HEK293 (cell line): Measurements from ENCODE around the gene R3HDM2.

ENCODE experiments used
- BCL6B ChIP-seq: fragments of 450-650 bp; formaldehyde crosslinking; IDR thresholded peaks from 2 replicates; pipeline ENCODE4 v1.5.1; 2017; ENCODE audit warnings: missing biosample characterization, missing genetic modification characterization
- CTCF ChIP-seq: fragments of 450-650 bp; formaldehyde crosslinking; IDR thresholded peaks from 2 replicates; pipeline ENCODE4 v1.5.1; 2016; ENCODE audit warnings: missing biosample characterization, missing genetic modification characterization
- GLI4 ChIP-seq: fragments of 450-650 bp; formaldehyde crosslinking; IDR thresholded peaks from 2 replicates; pipeline ENCODE4 v1.5.1; 2016; ENCODE audit warnings: missing biosample characterization, missing genetic modification characterization
- KLF17 ChIP-seq: fragments of 450-650 bp; formaldehyde crosslinking; IDR thresholded peaks from 2 replicates; pipeline ENCODE4 v1.5.1; 2016; ENCODE audit warnings: missing biosample characterization, missing genetic modification characterization
- MYNN ChIP-seq: fragments of 450-650 bp; formaldehyde crosslinking; IDR thresholded peaks from 2 replicates; pipeline ENCODE4 v1.5.1; 2016; ENCODE audit warnings: missing biosample characterization, missing genetic modification characterization, borderline replicate concordance
- PBX3 ChIP-seq: sonication (generic); formaldehyde crosslinking; IDR thresholded peaks from 2 replicates; pipeline ENCODE4 v1.8.1; 2022; ENCODE audit warnings: mild to moderate bottlenecking, moderate library complexity, missing genetic modification reagents
- PRDM10 ChIP-seq: fragments of 450-650 bp; formaldehyde crosslinking; IDR thresholded peaks from 2 replicates; pipeline ENCODE4 v1.5.1; 2016; ENCODE audit warnings: missing biosample characterization, missing genetic modification characterization
- SETDB1 ChIP-seq: IDR thresholded peaks from one replicate; pipeline ENCODE4 v1.6.1; 2017; ENCODE audit warnings: mild to moderate bottlenecking, low read length, moderate library complexity, mixed read lengths; ENCODE audit not compliant: insufficient read length
- SP7 ChIP-seq: fragments of 450-650 bp; formaldehyde crosslinking; IDR thresholded peaks from 2 replicates; pipeline ENCODE4 v1.5.1; 2016; ENCODE audit warnings: missing biosample characterization, missing genetic modification characterization
- ZBTB26 ChIP-seq: fragments of 450-650 bp; formaldehyde crosslinking; optimal IDR thresholded peaks from 2 replicates; pipeline ENCODE3; 2016; ENCODE audit warnings: missing biosample characterization, mild to moderate bottlenecking, missing genetic modification characterization
- ZNF138 ChIP-seq: fragments of 450-650 bp; formaldehyde crosslinking; IDR thresholded peaks from 2 replicates; pipeline ENCODE4 v1.5.1; 2016; ENCODE audit warnings: missing biosample characterization, missing genetic modification characterization, borderline replicate concordance
- ZNF146 ChIP-seq: fragments of 450-650 bp; formaldehyde crosslinking; IDR thresholded peaks from 2 replicates; pipeline ENCODE4 v1.5.1; 2016; ENCODE audit warnings: missing biosample characterization, missing genetic modification characterization
- ZNF16 ChIP-seq: fragments of 450-650 bp; formaldehyde crosslinking; IDR thresholded peaks from 2 replicates; pipeline ENCODE4 v1.5.1; 2016; ENCODE audit warnings: low read depth, missing biosample characterization, missing genetic modification characterization
- ZNF223 ChIP-seq: fragments of 450-650 bp; formaldehyde crosslinking; IDR thresholded peaks from 2 replicates; pipeline ENCODE4 v1.5.1; 2016; ENCODE audit warnings: missing biosample characterization, missing genetic modification characterization
- ZNF26 ChIP-seq: fragments of 450-650 bp; formaldehyde crosslinking; IDR thresholded peaks from 2 replicates; pipeline ENCODE4 v1.5.1; 2016; ENCODE audit warnings: missing biosample characterization, missing genetic modification characterization
- ZNF529 ChIP-seq: fragments of 450-650 bp; formaldehyde crosslinking; IDR thresholded peaks from 2 replicates; pipeline ENCODE4 v1.5.1; 2017; ENCODE audit warnings: missing genetic modification characterization, missing biosample characterization; ENCODE audit not compliant: insufficient replicate concordance
- ZNF560 ChIP-seq: fragments of 450-650 bp; formaldehyde crosslinking; IDR thresholded peaks from 2 replicates; pipeline ENCODE4 v1.5.1; 2017; ENCODE audit warnings: missing biosample characterization, missing genetic modification characterization, borderline replicate concordance
- ZNF639 ChIP-seq: fragments of 450-650 bp; formaldehyde crosslinking; IDR thresholded peaks from 2 replicates; pipeline ENCODE4 v1.5.1; 2016; ENCODE audit warnings: missing biosample characterization, missing genetic modification characterization
- ZNF645 ChIP-seq: fragments of 450-650 bp; formaldehyde crosslinking; IDR thresholded peaks from 2 replicates; pipeline ENCODE4; 2016; ENCODE audit warnings: missing biosample characterization, missing genetic modification characterization
- ZNF830 ChIP-seq: fragments of 450-650 bp; IDR thresholded peaks from 2 replicates; pipeline ENCODE4 v1.5.0; 2018; ENCODE audit warnings: missing biosample characterization, missing genetic modification characterization, low read depth, mild to moderate bottlenecking, moderate library complexity
- ZSCAN16 ChIP-seq: fragments of 450-650 bp; formaldehyde crosslinking; IDR thresholded peaks from 2 replicates; pipeline ENCODE4 v1.5.1; 2016; ENCODE audit warnings: missing biosample characterization, missing genetic modification characterization

R3HDM2 gene

GRCh38 chr12:57462251-57462911, 31.5 kb upstream of the R3HDM2 start (continued):
- TF ChIP-seq ZSCAN16 (tag by site-specific recombination) (no peak), ZNF645 (tag by site-specific recombination) (no peak), PRDM10 (peak; percentile 90), ZNF639 (tag by site-specific recombination) (no peak; the same call in 1 of the 2 replicates), MYNN (tag by site-specific recombination) (no peak), ZNF146 (no peak), BCL6B (tag by site-specific recombination) (no peak), PBX3 (no peak), KLF17 (tag by site-specific recombination) (peak; percentile 85; the same call in 1 of the 2 replicates), CTCF (tag by site-specific recombination) (peak; percentile 94), ZNF529 (tag by site-specific recombination) (no peak), ZBTB26 (tag by site-specific recombination) (peak; percentile 50), ZNF26 (tag by site-specific recombination) (no peak), GLI4 (no peak), ZNF223 (no peak), ZNF560 (no peak), ZNF16 (tag by site-specific recombination) (no peak), ZNF830 (no peak), SETDB1 (no peak), ZNF138 (tag by site-specific recombination) (no peak), SP7 (peak; percentile 75)
